Smooth muscle cell (in vitro differentiated cells): Measurements from ENCODE around the gene SH3GL2. TPM values are rescaled to one million over a fixed set of nuclear protein-coding genes. Genes with fewer than 3 reads are reported as not detected.

Experiments
- DNase-seq: peaks from one replicate; lab custom pipeline; 2025; ENCODE audit not compliant: unreplicated experiment; lab: John Stamatoyannopoulos, UW
- H2AFZ ChIP-seq: fragments of 200-600 bp; sonication (generic); 2 replicates; pipeline ENCODE4 v1.6.0; 2016; ENCODE audit warnings: antibody characterized with exemption, low read depth, mild to moderate bottlenecking
- H3F3A ChIP-seq: fragments of 200-600 bp; sonication (generic); 2 replicates; pipeline ENCODE4 v1.6.0; 2017; ENCODE audit warnings: antibody characterized with exemption, low read depth
- H3K27ac ChIP-seq: fragments of 200-600 bp; sonication (generic); 2 replicates; pipeline ENCODE4 v1.5.1; 2016; ENCODE audit warnings: low read depth, mild to moderate bottlenecking
- H3K27me3 ChIP-seq: fragments of 200-600 bp; sonication (generic); 2 replicates; pipeline ENCODE4 v1.6.1; 2016; ENCODE audit warnings: low read depth, mild to moderate bottlenecking
- H3K36me3 ChIP-seq: fragments of 200-600 bp; sonication (generic); 2 replicates; pipeline ENCODE4 v1.5.1; 2016; ENCODE audit warnings: low read depth
- H3K4me1 ChIP-seq: fragments of 200-600 bp; sonication (generic); 2 replicates; pipeline ENCODE4 v1.5.1; 2016; ENCODE audit warnings: low read depth
- H3K4me2 ChIP-seq: fragments of 200-600 bp; sonication (generic); 2 replicates; pipeline ENCODE4 v1.6.0; 2016; ENCODE audit warnings: mild to moderate bottlenecking
- H3K4me3 ChIP-seq: fragments of 200-600 bp; sonication (generic); 2 replicates; pipeline ENCODE4 v1.5.1; 2016; ENCODE audit warnings: mild to moderate bottlenecking
- H3K79me2 ChIP-seq: fragments of 200-600 bp; sonication (generic); 2 replicates; pipeline ENCODE4 v1.6.0; 2016; ENCODE audit warnings: low read depth, mild to moderate bottlenecking
- H3K9ac ChIP-seq: fragments of 200-600 bp; sonication (generic); 2 replicates; pipeline ENCODE4 v1.6.0; 2016; ENCODE audit warnings: low read depth
- H3K9me3 ChIP-seq: fragments of 200-600 bp; sonication (generic); replicated peaks from 2 replicates; pipeline ENCODE4 v1.5.1; 2016; ENCODE audit warnings: low read depth
- H4K20me1 ChIP-seq: fragments of 200-600 bp; sonication (generic); 2 replicates; pipeline ENCODE4 v1.6.0; 2016; ENCODE audit warnings: low read depth
- CTCF ChIP-seq: fragments of 200-600 bp; sonication (generic); IDR thresholded peaks from 2 replicates; pipeline ENCODE4 v1.5.1; 2017; ENCODE audit warnings: borderline replicate concordance, mild to moderate bottlenecking, antibody characterized with exemption; ENCODE audit not compliant: insufficient read depth, poor library complexity, severe bottlenecking
- WGBS: methylation state at CpG from one replicate; pipeline ENCODE4 v1.1.7; 2016; ENCODE audit warnings: low lambda C conversion rate; 5-methylcytosine and 5-hydroxymethylcytosine counted together
- polyA plus RNA-seq: library from polyadenylated mRNA; unstranded; fragments of >200 nt; fragmentation: Nextera tagmentation; extraction: Ambion mirVana; gene quantifications from 2 replicates; pipeline ENCODE4 v1.2.1, GENCODE V29; 2016
- total RNA-seq: library from RNA; depleted of rRNA; stranded (reverse); fragments of >200 nt; gene quantifications from 2 replicates; pipeline ENCODE4 v1.2.3, GENCODE V29; 2014

The SH3GL2 gene
- total and polyA plus RNA-seq, 2 experiments from 2014 or later, result not detected

GRCh38 chr9:17752021-17752420 lies 173.2 kb downstream of the SH3GL2 start:
- TF ChIP-seq CTCF, result no peak
- no peaks in the 10 kb centered on the region for H3F3A ChIP-seq
- WGBS, result 41% methylated on average over 3 of the region's 3 CpGs

GRCh38 chr9:17757816-17758215 lies 178.9 kb downstream of the SH3GL2 start:
- H4K20me1 ChIP-seq, result no peaks in the 10 kb centered on the region
- no peak for DNase-seq
- no peak overlapping the region for H2AFZ ChIP-seq
- H3K27me3 ChIP-seq, result peaks cover 27% of the 10 kb centered on the region
- H3K4me2 ChIP-seq, result no peak overlapping the region
- no peaks in the 10 kb centered on the region for H3K4me1 ChIP-seq
- H3K79me2 ChIP-seq, result no peaks in the 10 kb centered on the region
- WGBS, result 65% methylated on average over 2 of the region's 2 CpGs
- no peak overlapping the region for H3K4me3 ChIP-seq
- no peaks in the 10 kb centered on the region for H3K36me3 ChIP-seq
- no peak for TF ChIP-seq CTCF
- no peaks in the 10 kb centered on the region for H3K9me3 ChIP-seq
- H3K27ac ChIP-seq, result no peak overlapping the region
- H3F3A ChIP-seq, result no peaks in the 10 kb centered on the region
- H3K9ac ChIP-seq, result no peak overlapping the region

More at GRCh38 chr9:17752021-17752420, 173.2 kb downstream of the SH3GL2 start:
- Histone ChIP-seq H3K4me2 (no peak overlapping the region), H3K27me3 (peaks cover 24% of the 10 kb centered on the region), H3K9me3 (no peaks in the 10 kb centered on the region), H3K4me1 (no peaks in the 10 kb centered on the region), H3K9ac (no peak overlapping the region), H3K4me3 (no peak overlapping the region), H3K27ac (no peak overlapping the region), H2AFZ (no peak overlapping the region), H4K20me1 (no peaks in the 10 kb centered on the region), H3K79me2 (no peaks in the 10 kb centered on the region), H3K36me3 (no peaks in the 10 kb centered on the region)
- no peak for DNase-seq

- WGBS, result 95% methylated on average over 2 of the region's 2 CpGs
- Histone ChIP-seq H3F3A (no peaks in the 10 kb centered on the region), H3K4me1 (no peaks in the 10 kb centered on the region), H3K4me3 (no peak overlapping the region), H4K20me1 (no peaks in the 10 kb centered on the region), H3K36me3 (no peaks in the 10 kb centered on the region), H3K9me3 (no peaks in the 10 kb centered on the region), H3K27ac (no peak overlapping the region), H2AFZ (no peak overlapping the region), H3K79me2 (no peaks in the 10 kb centered on the region), H3K9ac (no peak overlapping the region), H3K4me2 (no peak overlapping the region), H3K27me3 (peaks cover 43% of the 10 kb centered on the region)
- DNase-seq, result no peak
- no peak for TF ChIP-seq CTCF
These were observed 181.4 kb downstream of the SH3GL2 start for GRCh38 chr9:17760250-17760649.

GRCh38 chr9:17761984-17762676 lies 183.3 kb downstream of the SH3GL2 start:
- no peaks in the 10 kb centered on the region for H3K36me3 ChIP-seq
- no peaks in the 10 kb centered on the region for H3K4me1 ChIP-seq
- no peaks in the 10 kb centered on the region for H3K79me2 ChIP-seq
- H3F3A ChIP-seq, result no peaks in the 10 kb centered on the region
- no peak overlapping the region for H2AFZ ChIP-seq
- no peak overlapping the region for H3K9ac ChIP-seq
- no peak overlapping the region for H3K27ac ChIP-seq
- no peaks in the 10 kb centered on the region for H3K9me3 ChIP-seq
- H3K4me3 ChIP-seq, result no peak overlapping the region
- H4K20me1 ChIP-seq, result no peaks in the 10 kb centered on the region
- H3K27me3 ChIP-seq, result peaks cover 53% of the 10 kb centered on the region
- 70% methylated on average over 6 of the region's 6 CpGs for WGBS
- no peak for TF ChIP-seq CTCF
- H3K4me2 ChIP-seq, result no peak overlapping the region
- DNase-seq, result no peak
